Central memory CD4-positive, alpha-beta T cell (primary cell): ENCODE measurements around the gene SUCLA2.

Experiments used
- DNase-seq: peaks from one replicate; pipeline ENCODE4 v3.0.0; 2022

SUCLA2 gene

GRCh38 chr13:47898080-47898479, 103.0 kb downstream of the SUCLA2 start:
- no peak for DNase-seq

- DNase-seq: no peak
These were observed 103.5 kb downstream of the SUCLA2 start for GRCh38 chr13:47897411-47898050.

GRCh38 chr13:47896546-47896945, 104.5 kb downstream of the SUCLA2 start:
- DNase-seq: no peak

DNA sequence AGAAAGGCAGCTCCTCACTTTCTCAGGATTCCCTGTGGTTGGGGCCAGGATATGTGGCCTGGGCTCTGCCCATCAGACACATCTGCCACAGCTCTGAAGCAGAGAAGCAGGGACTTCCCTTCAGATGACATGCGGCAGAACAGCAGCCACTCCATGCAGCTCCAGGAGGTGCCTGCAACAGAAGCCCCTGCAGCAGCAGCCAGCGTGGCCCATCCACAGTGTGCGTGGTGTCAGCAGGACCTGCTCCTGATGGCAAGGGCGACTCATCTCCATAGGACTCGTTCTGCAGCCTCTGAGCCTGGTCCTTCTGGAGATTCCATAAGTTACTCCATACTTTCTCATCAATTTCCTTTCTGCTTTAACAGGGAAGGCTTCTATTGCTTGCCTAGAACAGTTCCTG, 105.0 kb downstream of the SUCLA2 start:
- DNase-seq: no peak

DNA sequence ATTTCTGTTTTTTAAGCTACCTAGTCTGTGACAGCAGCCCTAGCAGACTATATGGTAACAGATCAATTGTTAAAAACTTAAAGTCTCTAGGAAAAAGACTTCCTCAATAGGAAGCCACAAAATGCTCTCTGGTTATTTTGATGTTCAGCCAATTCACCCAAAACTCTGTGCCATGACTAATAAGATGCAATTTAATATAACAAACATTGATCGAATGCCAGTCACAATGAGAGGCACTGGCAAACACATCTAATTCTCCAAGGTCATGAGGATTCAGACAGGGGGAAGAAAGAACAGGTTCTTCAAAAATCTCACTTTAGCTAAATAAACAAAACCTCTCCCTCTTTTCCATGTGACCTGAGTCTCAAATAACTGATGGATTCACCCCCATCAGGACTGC, 107.5 kb downstream of the SUCLA2 start:
- DNase-seq: no peak
